ENCODE data around the gene PPFIA1.
"Not testable (repeated sequence)": the region's sequence is repeated elsewhere in the genome, so short reads cannot be mapped to it uniquely, and the experiment has no call there.

Gene PPFIA1

DNA sequence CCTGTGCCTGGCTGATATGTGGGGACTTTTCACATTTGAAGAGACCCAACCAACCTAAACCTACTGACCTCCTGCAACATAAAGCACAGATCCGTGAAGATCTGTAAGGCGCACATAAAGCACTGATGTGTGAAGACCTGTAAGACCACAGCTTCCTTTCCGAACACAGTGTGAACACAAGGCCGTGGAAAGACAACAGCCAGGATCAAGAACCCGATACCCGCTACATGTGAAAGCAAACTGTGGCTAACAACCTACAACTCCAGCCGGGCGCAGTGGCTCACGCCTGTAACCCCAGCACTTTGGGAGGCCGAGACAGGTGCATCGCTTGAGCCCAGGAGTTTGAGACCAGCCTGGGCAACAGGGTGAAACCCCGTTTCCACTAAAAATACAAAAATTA is 17.6 kb upstream of the PPFIA1 start:
- DNase-seq = no peak

DNA sequence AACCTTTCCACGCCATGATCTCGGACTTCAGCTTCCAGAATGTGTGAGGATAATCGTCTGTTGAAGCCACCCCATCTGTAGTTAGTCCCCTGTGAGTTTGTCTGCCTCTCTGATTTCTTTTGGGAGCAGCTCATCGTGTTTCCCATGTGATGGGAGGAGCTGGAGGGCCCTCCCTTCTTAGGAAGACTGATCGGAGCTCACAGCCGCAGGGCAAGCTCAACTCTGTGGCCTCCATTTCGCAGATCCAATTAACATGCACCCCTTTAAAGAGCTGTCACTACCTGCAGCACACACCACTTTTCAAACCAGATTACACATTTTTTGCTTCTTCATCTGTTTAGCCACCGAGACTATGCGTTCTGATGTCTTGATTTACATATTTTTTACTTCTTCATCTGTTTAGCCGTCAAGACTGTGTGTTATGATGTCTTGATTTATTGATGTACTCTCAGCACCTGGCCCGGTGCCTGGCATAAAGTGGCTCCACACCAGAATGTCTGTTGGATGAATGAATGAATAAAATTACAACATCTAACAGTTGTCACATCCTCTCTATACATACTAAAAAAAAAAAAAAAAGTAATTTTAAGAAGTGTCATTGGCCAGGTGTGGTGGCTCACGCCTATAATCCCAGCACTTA is 14.9 kb upstream of the PPFIA1 start:
- no peak for DNase-seq

DNA sequence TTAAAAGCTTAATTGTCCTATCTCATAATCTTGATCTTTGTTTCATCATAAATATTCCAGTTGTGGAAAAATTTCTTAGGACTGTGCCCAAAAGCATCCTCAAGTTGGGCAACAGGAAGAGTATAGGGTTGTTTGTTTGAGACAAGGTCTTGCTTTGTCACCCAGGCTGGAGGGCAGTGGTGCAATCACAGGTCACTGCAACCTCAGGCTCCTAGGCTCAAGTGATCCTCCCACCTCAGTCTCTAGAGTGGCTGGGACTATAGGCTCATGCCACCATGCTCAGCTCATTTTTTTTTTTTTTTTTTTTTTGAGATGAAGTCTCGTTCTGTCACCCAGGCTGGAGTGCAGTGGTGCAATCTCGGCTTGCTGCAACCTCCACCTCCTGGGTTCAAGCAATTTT is 11.4 kb upstream of the PPFIA1 start:
- DNase-seq = not testable (repeated sequence)

DNA sequence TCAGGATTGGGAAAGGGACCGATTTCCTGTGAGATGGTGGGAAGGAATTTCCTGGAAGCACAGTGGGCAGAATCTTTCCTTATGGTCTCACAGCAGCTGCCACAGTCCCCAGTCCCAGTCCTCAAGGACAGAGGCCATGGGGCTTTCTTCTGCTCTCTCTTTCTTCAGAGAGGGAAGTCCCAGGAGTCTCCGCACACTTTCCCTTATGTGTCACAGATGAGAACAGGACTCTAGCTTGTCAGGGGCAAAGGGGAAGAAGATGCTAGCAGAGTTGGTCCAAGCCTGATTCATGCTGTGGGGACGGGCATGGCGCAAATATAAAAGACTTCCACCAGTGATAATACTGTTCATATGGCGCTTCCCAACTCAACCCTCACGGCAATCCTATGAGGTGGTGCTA is 7.5 kb upstream of the PPFIA1 start:
- no peak for DNase-seq

DNA sequence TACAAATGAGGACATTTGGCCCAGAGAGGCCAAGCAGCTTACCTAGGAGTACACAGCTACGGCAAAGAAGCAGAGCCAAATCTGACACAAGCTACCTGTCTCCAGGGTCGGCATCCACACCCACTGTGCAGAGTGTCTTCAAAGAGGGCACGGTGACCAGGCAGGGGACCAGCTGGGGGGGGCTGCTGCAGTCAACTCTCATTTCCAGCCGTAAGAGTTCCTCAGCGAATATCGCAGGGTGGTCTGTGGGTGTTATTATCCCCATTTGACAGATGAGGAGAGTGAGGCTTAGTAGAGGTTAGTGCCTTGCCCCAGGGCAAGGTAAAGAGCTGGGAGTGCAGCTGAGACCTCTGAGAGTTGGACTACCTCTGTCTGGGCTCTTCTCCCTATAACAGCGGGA is 7.1 kb upstream of the PPFIA1 start:
- no peak for DNase-seq

DNA sequence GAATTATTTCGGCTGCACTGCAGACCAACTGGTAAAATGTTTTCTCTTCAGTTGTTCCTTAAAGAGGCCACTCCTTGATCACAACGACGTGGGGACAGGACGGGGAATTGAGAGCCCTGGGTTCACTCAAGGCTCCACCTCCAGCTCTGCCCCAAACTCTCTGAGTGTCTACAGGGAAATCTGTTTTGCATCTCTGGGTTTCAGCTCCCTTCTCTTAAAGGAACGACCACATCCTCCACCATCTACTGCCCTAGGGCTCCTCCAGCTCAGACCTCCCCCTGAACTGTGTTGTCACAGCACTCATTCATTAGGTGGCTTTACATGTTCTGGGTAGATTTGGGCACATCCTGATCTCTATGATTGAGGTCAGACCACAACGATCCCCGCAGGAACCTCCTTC is 5.1 kb upstream of the PPFIA1 start:
- no peak for DNase-seq

DNA sequence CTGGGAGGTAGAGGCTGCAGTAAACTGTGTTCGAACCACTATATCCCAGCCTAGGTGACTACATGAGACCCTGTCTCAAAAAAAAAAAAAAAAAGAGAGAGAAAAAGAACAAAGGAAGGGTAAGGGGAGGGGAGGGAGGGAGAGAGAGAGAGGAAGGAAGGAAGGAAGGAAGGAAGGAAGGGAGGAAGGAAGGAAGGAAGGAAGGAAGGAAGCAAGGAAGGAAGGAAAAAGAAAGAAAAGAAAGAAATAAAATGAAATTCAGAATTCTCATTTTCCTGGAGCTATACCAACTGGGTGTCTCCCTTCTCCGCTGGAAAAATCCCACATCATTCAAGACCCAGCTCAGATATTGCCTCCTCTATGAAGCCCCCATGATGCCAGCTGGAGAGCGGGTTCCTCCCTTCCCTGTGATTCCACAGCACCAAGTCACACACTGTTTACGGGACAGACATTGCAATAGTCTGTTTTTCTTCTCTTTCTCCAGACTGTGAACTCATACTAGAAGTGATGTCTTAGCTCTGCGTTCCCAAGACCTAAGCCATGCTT is 3.0 kb upstream of the PPFIA1 start:
- no peak for DNase-seq

DNA sequence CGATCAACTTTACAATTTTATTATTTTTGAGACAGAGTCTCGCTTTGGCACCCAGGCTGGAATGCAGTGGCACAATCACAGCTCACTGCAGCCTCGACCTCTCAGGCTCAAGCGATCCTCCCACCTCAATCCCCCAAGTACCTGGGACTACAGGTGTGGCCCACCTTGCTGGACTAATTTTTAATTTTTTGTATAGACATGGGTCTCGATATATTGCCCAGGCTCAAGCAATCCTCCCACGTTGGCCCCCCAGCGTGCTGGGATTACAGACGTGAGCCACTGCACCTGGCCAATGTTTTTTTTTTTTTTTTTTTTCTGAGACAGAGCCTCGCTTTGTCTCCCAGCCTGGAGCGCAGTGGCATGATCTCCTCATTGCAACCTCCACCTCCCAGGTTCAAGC is 2.0 kb upstream of the PPFIA1 start:
- DNase-seq = no peak

DNA sequence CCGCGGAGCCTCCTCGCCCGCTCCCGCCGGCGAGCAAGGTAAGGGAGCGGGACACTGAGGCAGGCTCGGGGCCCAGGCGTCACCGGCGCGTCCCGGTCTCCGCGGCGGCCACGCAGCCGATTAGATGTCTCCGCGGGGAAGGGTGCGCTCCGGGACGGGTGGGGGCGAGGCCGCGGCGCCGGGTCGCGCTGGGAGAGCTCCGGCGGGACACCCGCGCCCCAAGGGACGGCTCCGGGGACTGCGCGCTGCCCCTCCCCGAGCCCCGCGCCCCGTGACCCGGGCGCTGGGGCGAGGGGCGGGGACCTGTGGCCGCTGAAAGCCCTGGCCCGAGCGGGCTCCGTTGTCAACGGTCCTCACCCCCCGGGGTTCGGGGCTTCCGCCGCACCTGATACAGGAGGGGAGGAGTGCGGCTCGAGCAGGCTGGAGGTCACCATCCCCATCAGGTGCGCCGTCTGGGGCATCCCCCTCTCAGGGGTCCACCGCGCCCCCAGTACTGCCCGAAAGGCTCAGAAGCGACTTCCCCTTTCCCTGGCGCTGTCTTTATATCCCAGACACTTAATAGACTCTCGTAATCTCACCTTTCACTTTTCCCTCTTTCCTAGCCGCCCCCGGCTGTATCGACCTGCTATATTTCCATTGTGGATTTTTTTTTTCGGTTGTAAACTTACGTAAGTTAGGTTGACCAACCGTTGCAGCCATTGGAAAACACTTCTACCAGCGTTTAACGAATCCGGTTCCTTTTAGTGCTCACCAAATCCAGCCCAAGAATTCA is 573 bp downstream of the PPFIA1 start:
- DNase-seq = peak; percentile 47

DNA sequence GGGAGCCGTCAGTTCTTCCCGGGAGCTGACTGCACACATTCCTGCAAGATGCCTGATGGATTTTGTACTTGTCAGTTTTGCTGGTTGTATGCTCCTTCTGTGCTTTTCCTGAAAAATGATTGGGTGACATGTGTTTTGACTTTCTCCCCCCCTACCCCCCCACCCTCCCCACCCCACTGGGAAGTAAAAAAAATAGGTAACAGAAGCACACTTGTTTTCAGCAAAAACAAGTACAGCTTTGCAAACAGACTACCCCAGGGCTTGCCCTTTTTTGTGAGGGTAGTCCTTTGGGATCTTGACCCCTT is 1.1 kb downstream of the PPFIA1 start:
- no peak for DNase-seq

DNA sequence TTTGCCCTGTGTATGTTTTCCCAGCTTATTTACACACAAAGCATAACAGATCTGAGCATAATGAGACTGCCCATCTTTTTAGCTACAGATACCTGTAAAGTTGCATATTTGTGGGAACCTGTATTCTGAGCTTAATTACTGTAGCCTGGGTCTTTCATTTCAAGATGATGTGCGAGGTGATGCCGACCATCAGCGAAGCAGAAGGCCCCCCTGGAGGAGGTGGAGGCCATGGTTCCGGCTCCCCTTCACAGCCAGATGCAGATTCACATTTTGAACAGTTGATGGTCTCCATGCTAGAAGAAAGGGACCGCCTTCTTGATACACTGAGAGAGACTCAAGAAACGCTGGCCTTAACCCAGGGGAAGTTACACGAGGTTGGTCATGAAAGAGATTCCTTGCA is 1.5 kb downstream of the PPFIA1 start:
- DNase-seq = no peak

DNA sequence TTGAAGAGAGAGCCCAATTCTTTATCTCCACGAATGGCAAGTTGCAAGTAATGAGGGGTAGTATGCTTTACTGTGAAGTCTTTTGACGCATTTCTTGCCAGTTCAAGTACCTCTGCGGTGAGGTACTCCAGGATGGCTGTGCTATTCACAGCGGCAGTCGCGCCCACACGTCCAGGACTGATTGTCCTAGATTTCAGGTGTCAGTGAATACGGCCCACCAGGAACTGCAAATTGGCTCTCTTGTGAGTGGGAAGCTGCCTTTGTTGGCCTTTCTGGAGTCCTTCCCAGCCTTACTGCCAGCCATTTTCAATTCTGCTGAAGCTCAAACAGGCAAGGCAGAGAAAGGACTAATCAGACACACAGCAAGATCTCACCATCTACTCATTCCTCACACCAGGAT is 8.5 kb downstream of the PPFIA1 start:
- no peak for DNase-seq

DNA sequence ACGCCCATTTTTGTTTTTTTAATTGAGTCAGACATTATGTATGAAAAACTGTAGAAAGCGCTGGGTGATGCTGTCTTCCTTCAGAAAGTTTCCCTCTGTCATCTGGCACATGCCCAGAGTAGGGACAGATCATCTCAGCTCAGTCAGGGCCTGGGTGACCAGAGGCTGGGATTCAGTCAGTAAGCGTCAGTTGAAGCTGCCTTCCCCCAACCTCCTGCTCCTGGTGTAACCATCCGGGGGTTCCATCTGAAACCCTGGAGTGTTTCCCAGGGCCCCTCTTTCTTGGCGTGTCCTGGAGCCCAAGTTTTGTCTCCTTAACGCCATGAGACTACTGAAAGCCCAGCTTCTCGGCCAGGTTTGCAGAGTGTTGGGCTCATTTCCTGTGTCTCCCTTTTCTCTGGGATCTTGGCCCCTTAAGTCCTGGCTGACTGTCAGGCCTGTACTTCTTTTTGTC is 10.7 kb downstream of the PPFIA1 start:
- no peak for DNase-seq

DNA sequence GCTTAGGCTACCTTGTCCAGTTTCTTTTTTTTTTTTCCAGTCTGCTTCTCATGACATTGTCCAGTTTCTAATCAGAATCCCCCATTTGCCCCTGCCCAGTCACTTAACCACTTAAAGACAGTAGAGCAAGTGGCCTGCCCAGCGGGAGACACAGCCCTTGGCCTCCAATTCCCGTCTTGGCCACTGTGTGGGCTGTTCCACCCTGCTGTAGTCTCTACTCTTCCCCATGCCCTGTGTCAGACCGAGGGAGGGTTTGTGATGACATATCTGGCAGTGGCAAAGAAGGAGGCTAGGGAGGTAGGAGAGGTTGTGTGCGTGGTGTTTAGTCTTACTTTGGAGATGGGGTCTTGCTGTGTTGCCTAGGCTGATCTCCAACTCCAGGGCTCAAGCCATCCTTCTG is 11.5 kb downstream of the PPFIA1 start:
- DNase-seq = no peak

DNA sequence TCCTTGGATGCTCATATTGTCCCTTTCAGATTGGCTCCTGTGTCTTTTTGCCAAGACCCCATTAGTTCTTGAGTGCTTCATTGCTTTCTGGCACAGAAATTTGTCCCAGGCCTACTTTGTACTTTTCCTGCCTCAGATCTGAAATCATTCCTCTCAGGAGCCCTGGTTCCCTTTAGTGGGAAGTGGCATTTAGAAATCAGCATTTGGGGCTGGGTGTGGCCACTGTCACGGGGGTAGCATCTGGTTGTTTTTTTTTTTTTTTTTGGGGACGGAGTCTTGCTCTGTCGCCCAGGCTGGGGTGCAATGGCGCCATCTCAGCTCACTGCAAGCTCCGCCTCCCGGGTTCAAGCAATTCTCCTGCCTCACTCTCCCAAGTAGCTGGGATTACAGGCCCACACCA is 18.2 kb downstream of the PPFIA1 start:
- DNase-seq = no peak

DNA sequence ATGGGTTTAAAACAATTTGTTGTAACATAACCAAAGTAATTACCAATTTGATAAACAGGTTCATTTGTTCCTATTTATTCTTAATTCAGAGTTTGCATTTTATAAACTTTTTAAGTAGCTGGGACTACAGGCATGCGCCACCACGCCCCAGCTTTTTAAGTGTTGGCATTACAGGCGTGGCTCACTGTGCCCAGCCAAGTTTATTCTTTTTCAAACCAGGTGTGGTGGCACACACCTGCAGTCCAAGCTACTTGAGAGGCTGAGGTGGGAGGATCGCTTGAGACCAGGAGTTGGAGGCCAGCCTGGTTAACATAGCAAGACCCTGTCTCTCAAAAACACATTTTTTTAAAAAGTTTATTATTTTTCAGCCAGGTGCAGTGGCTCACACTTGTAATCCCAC is 19.1 kb downstream of the PPFIA1 start:
- DNase-seq = no peak

DNA sequence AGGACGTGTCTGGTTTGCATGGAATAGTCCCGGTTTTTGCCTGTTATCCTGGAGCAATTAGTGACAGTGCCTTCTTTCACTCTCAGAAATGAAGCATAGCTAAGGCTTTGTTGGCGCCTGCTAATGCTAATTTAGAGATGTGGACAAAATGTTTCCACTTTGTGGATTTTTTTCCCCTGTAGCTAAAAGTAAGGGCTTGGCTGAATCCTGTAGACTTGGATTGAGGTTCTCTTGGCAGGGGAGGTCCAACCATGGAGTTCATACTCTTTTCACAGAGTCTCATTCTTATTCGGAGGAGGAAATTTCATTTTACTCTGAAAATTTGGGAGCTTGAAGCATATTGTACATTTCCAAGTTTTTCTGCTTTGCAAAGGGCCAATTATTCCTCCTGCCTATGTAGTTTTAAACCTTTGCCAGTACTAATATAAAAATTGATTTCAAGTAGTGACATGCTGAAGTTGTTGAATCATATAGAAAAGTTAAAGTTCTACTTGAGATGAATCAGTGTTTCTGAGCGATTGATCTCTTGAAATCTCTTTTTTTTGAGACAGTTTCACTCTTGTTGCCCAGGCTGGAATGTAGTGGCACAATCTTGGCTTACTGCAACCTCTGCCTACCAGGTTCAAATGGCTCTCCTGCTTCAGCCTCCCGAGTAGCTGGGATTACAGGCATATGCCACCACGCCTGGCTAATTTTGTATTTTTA is 20.0 kb downstream of the PPFIA1 start:
- DNase-seq = no peak

DNA sequence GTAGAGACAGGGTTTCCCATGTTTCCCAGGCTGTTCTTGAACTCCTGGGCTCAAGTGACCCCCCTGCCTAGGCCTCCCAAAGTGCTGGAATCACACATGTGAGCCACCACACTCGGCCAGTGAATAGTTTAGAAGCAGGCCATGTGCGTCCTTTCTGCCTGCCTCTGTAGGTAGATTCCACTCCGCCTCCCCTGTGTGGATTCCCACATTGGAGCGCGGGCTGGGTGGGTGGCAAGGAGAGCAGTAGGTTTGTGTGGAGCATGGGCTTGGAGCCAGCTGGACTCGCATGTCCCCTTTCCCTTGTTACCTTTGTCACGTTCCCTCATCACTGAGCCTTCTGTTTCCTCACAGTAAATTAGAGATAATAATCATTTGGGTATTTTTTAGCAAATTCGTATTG is 21.7 kb downstream of the PPFIA1 start:
- no peak for DNase-seq

DNA sequence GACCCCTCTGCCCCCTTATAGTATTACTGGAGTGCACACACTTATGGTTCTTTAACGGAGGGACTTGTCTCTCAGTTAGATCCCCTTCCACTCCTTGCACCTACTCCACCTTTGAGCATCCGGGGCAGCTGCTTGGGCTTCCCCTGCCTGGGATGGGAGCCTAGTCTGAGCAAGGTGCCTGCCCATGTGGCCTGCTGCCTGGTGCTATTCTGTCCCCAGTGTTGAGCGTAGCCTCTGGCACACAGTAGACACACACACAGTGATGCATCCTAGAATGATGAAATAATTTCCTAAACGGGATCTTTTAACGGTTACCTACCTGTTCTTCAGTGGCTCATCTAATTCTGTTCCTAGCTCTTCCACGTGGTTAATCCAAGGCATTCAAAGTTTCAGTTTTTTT is 22.4 kb downstream of the PPFIA1 start:
- no peak for DNase-seq

DNA sequence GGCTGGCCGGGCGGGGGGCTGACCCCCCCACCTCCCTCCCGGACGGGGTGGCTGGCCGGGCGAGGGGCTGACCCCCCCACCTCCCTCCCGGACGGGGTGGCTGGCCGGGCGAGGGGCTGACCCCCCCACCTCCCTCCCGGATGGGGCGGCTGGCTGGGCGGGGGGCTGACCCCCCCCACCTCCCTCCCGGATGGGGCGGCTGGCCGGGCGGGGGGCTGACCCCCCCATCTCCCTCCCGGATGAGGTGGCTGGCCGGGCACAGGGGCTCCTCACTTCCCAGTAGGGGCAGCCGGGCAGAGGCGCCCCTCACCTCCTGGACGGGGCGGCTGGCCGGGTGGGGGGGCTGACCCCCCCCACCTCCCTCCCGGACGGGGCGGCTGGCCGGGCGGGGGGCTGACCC is 24.7 kb downstream of the PPFIA1 start:
- not testable (repeated sequence) for DNase-seq

DNA sequence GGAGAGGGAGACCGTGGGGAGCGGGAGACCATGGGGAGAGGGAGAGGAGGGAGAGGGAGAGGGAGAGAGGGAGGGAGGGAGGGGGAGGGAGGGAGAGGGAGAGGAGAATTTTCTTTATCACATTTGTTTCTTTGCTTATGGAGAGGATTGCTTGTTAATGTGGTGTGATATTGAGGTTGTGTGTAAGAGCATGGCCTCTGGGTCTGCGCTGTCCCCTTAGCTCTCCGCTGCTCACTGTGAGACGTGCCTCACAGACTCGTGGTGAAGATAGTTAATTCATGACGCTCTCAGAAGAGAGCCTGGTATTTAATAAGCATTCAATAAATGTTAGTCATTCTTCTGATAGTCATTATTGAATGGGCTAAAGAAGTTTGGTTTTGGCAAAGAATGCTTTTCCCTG is 26.2 kb downstream of the PPFIA1 start:
- DNase-seq = no peak

DNA sequence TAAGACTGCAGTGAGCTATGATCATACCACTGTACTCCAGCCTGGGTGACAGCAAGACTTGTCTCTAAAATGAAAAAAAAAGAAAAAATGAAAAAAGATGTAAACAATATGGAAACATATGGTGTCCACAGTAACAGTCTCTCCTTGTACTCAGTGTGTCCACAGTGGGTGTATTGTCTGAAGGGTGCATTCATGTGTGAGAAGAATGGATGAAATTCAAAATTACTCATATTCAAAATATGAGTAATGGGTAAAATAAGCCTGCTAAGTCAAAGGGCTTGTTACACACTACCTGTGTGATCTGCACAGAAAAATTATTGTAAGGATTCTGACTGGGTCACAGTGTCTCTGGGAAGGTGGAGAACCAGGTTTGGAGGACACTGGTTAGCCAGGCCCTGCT is 26.9 kb downstream of the PPFIA1 start:
- no peak for DNase-seq

DNA sequence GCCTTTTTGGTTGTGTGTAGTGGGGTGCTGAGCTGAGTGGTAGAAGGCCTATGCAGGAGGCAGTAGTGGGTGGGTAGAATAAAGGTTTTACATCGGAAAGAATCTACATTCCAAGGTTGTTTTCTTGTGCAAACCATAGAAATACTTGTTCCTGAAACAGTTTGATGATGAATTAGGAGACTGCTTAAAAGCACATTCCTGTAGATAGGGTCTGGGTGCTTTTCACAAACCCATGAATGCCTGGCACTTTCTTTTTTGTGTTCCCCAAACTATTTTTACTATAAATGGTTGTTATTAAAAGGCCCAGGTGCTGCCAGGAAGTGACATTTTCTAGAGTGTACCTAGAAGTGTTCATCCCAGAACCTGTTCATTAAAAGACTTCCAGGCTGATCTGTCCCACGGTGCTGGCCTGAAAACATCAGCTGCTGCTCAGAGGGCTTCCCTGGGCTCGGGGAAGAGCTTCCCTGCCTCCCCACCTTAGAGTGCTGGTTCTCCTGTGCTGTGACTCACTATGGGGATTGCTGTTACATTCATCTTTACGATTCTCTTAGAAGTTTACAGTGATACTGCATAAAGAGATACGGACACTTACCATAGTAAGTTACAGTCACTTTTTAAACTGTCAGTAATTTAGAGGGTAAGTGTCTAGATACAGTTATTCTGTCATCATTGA is 27.9 kb downstream of the PPFIA1 start:
- no peak for DNase-seq

DNA sequence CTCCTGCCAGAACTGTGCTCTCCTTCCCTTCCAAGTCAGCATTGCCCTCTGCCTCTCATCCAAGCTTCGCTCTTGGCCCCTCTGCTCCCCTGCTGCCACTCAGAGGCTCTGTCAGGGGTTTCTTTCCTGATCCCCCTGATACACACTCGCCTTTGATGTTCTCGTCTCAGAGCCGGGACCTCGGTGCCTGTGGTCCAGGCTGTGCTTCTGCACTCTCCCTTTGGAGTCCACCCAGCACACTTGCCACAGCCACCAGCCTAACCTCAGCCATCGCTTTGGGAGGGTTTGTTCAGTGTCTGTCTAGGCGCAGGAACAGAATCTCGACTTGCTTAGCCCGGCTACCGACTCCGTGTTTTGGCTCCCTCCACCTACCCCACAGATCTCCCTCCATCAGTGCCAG is 29.1 kb downstream of the PPFIA1 start:
- DNase-seq = no peak
